Activated CD8-positive, alpha-beta memory T cell treated with anti-CD3 and anti-CD28 coated beads, Interleukin-2, amount 10 ng/mL, durations not matched to agents 7 days and 5 days (primary cell): Measurements from ENCODE around the gene GMPPA. TPM values are rescaled to one million over a fixed set of nuclear protein-coding genes. Genes with fewer than 3 reads are reported as not detected.

Source experiments
- ATAC-seq: fragments of 150-1000 bp; cut with Tn5 transposase; one replicate; pipeline ENCODE4 v1.10.0; 2021; ENCODE audit warnings: moderate library complexity
- CTCF ChIA-PET: fragments of 350-600 bp; sonication (Branson Sonifier 250); formaldehyde crosslinking; loops from one replicate; lab custom pipeline; 2021; ENCODE audit warnings: antibody characterized with exemption; lab: Charles Lee
- DNase-seq: peaks from one replicate; pipeline ENCODE4 v3.0.0-alpha.2; 2020
- H3K27ac Mint-ChIP-seq: one replicate; pipeline ENCODE4 v1.8.0; 2021; ENCODE audit warnings: mild to moderate bottlenecking, mixed read lengths
- H3K27me3 Mint-ChIP-seq: one replicate; pipeline ENCODE4 v1.8.0; 2021; ENCODE audit warnings: mixed read lengths
- H3K36me3 Mint-ChIP-seq: one replicate; pipeline ENCODE4 v1.8.0; 2021; ENCODE audit warnings: mild to moderate bottlenecking, mixed read lengths
- H3K4me1 Mint-ChIP-seq: one replicate; pipeline ENCODE4 v1.8.0; 2021; ENCODE audit warnings: mixed read lengths
- H3K4me3 Mint-ChIP-seq: one replicate; pipeline ENCODE4 v1.8.0; 2021; ENCODE audit warnings: mild to moderate bottlenecking, moderate library complexity, mixed read lengths
- H3K9me3 Mint-ChIP-seq: one replicate; pipeline ENCODE4 v1.8.0; 2022; ENCODE audit warnings: low read depth, mixed read lengths
- total RNA-seq, 2 experiments: library from RNA; stranded (reverse); gene quantifications; one replicate each; pipeline ENCODE4 v1.2.3, GENCODE V29; 2021

Gene GMPPA
- total RNA-seq, 2 experiments from 2014 or later: 36.5 to 42.6 TPM

DNA sequence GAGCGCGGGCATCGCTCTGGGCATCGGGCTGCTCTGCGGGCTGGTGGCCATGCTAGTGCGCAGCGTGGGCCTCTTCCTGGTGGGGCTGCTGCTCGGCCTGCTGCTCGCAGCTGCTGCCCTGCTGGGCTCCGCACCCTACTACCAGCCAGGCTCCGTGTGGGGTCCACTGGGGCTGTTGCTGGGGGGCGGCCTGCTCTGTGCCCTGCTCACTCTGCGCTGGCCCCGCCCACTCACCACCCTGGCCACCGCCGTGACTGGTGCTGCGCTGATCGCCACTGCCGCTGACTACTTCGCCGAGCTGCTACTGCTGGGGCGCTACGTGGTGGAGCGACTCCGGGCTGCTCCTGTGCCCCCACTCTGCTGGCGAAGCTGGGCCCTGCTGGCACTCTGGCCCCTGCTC, 48.9 kb downstream of the GMPPA start:
- Mint-ChIP-seq H3K4me1 (peaks cover 12% of the 10 kb centered on the region), H3K9me3 (no peaks in the 10 kb centered on the region), H3K4me3 (no peak overlapping the region), H3K36me3 (no peaks in the 10 kb centered on the region), H3K27ac (no peak overlapping the region), H3K27me3 (peaks cover 30% of the 10 kb centered on the region)
- CTCF ChIA-PET: no interaction called here
- ATAC-seq (no peak), DNase-seq (no peak)

DNA sequence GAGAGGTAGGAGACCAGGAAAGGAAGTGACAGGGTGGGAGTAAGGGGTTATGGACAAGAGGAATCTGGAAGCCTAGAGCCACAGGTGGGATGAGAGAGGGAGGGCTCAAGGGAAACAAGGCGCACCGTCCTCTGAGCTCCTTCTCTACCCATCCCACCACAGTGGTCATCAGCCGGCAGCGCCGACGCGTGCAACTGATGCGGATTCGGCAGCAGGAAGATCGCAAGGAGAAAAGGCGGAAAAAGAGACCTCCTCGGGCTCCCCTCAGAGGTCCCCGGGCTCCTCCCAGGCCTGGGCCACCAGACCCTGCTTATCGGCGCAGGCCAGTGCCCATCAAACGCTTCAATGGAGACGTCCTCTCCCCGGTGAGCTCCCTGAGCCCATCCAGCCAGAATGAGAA, 50.3 kb downstream of the GMPPA start:
- H3K27ac Mint-ChIP-seq: no peak overlapping the region
- peaks cover 9% of the 10 kb centered on the region for H3K4me1 Mint-ChIP-seq
- H3K27me3 Mint-ChIP-seq: peaks cover 39% of the 10 kb centered on the region
- no peaks in the 10 kb centered on the region for H3K9me3 Mint-ChIP-seq
- DNase-seq (no peak), ATAC-seq (no peak)
- H3K4me3 Mint-ChIP-seq: no peak overlapping the region
- CTCF ChIA-PET: interaction anchor here (0.6 to 2.0 kb wide), 2 partner anchors 8 to 11 kb away, joined by 3 to 7 read pairs; no protein-coding TSS in a partner anchor
- no peaks in the 10 kb centered on the region for H3K36me3 Mint-ChIP-seq

DNA sequence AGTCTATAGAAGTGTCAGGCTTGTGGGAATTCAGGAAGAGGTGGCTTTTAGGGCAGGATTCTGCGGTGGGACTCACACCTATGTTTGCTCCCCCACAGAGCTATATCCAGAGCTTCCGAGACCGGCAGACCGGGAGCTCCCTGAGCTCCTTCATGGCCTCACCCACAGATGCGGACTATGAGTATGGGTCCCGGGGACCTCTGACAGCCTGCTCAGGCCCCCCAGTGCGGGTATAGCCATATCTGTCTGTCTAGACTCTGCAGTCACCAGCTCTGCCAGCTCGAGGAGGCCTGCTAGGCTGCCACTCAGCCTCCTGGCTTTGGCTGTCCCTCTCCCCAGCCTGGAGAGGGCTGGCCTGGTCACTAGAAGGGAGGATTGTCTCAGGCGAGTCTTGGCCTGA, 50.9 kb downstream of the GMPPA start:
- CTCF ChIA-PET: interaction anchor here (0.6 to 2.0 kb wide), 2 partner anchors 8 to 11 kb away, joined by 3 to 7 read pairs; no protein-coding TSS in a partner anchor
- Mint-ChIP-seq H3K27me3 (peaks cover 38% of the 10 kb centered on the region), H3K4me3 (no peak overlapping the region), H3K27ac (no peak overlapping the region), H3K4me1 (peaks cover 4% of the 10 kb centered on the region), H3K9me3 (no peaks in the 10 kb centered on the region), H3K36me3 (no peaks in the 10 kb centered on the region)
- no peak for ATAC-seq
- no peak for DNase-seq

DNA sequence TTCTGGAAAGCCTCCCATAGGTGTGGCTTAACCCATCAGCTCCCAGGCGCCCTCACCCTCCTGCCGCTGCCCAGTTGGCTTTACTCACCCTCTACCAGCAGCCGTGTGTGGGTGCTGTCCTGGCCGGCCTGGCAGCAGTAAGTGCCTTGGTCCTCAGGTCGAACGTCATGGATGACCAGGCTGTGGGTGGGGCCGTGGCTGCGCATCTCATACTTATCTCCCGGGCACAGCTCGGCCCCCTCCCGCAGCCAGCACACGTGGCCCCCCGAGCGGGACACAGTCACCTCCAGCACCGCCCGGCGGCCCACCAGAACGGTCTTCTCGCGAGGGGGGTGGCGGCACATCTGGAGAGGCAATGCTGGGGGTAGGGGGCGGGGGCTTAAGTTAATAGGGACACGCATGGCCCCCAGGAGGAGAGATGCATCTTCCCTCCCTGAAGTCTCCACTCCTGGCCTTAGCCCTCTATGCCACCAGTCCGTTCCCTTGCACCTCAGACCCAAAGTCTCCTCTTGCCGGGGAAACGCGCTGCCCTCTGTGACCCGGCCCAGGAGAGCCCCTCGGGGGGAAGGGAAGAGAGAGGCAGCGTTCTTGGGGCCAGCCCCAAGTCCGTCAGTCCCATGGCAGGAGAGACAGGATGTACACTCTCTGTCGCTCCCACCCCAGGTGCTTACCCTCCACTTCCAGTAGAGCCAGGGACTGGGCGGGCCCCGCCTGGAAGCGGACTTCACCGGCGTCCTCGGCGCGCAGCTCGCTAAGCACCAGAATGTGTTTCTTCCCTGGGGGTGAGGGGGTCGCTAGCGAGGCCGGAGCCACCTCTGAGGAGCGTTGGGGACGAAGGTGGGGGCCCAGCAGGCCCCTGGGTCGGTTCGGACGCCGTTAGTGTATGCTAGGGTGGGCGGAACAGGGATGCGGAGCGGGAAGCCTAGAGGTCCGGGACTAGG, 53.0 kb downstream of the GMPPA start:
- H3K27me3 Mint-ChIP-seq: peaks cover 28% of the 10 kb centered on the region
- CTCF ChIA-PET: interaction anchor here (0.8 to 3.7 kb wide), 7 partner anchors 9 to 572 kb away, joined by 3 to 15 read pairs (median 4); partner anchors contain the start of genes CHPF and STK11IP
- peaks cover 4% of the 10 kb centered on the region for H3K4me1 Mint-ChIP-seq
- H3K4me3 Mint-ChIP-seq: peak overlapping the region; percentile 60
- DNase-seq: peak; percentile 50
- H3K9me3 Mint-ChIP-seq: no peaks in the 10 kb centered on the region
- no peaks in the 10 kb centered on the region for H3K36me3 Mint-ChIP-seq
- peak; percentile 31 for ATAC-seq
- no peak overlapping the region for H3K27ac Mint-ChIP-seq

DNA sequence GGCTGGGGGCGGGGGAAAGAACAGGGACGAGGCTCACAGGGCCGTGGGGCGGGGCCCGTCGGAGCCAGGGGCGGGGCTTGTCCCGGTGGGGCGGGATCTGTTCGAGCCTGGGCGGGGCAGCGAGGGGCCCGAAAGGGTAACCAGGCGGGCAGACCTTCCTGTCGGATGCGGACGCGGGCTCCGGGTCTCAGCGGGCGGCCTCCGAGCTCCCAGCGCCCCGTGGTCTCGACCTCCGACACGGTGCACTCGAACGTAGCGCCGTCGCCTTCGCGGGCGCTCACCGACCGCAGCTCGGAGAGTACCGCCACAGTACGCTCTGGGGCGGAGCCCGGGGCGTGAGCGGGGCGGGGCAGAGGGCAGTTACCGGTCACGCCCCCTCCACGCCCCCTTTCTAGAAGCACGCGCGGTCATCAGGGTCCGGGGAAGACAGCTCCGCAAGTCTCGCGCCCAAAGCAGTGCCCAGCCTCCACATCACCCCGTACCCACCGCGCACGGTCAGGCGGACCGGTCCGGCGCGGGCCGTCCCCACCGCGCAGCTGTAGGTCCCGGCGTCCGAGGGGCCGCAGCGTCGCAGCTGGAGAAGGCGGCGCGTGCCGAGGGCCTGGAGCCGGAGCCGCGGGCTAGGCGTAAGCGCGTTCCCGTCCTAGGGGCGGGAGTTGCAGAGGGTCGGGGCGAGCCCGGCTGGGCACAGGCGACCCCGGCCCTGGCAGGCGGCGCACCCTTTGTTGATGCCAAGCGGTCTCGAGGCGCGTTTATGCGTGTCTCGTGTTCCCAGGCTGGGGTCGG, 53.9 kb downstream of the GMPPA start:
- CTCF ChIA-PET: interaction anchor here (0.9 to 3.7 kb wide), 4 partner anchors 8 to 45 kb away, joined by 3 to 15 read pairs (median 8); partner anchors contain the start of genes CHPF and STK11IP
- Mint-ChIP-seq H3K36me3 (no peaks in the 10 kb centered on the region), H3K4me3 (peak overlapping the region; percentile 60), H3K27me3 (peaks cover 28% of the 10 kb centered on the region), H3K27ac (no peak overlapping the region), H3K4me1 (peaks cover 4% of the 10 kb centered on the region), H3K9me3 (no peaks in the 10 kb centered on the region)
- DNase-seq (peak; percentile 85), ATAC-seq (peak; percentile 90)

DNA sequence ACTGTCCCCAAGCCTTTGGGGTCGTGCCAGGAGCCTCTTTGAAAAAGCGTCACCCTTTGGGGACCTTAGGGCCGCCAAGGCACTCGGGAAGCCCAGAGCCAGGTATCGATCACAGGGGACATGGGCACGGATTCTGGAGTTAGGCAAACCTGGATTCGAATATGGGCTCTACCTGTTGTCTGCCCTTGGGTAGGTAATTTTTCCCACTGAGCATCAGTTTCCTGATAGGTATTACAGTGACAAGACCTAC, 54.4 kb downstream of the GMPPA start:
- H3K9me3 Mint-ChIP-seq: no peaks in the 10 kb centered on the region
- H3K27me3 Mint-ChIP-seq: peaks cover 28% of the 10 kb centered on the region
- H3K4me1 Mint-ChIP-seq: peaks cover 4% of the 10 kb centered on the region
- H3K4me3 Mint-ChIP-seq: no peak overlapping the region
- no peak overlapping the region for H3K27ac Mint-ChIP-seq
- ATAC-seq (no peak), DNase-seq (no peak)
- CTCF ChIA-PET: interaction anchor here (2.4 to 3.7 kb wide), 2 partner anchors 8 to 10 kb away, joined by 13 to 15 read pairs; partner anchors contain the start of gene CHPF
- no peaks in the 10 kb centered on the region for H3K36me3 Mint-ChIP-seq

DNA sequence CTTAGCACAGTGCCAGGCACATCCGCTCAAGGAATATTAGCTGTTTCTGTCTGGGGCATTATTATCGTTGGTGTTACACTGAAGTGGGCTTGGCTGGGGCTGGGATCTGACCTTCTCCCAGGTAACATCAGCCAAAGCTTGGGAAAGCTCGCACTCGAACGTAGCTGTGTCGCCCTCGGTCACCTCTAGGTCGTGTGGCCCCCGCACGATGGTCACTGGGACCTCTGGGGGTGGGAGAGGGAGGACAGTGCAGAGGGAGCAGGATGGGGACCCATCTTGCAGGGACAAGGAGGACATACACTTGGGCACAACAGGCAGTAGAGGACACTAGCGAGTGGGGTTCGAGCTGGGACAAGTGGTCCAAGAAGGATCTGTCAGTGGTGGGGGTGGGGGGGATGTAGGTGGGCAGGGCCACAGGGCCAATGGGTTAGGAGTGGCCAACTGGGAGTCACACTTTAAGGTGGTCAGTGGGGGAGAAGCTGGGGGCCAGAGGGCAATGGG, 54.8 kb downstream of the GMPPA start:
- Mint-ChIP-seq H3K27me3 (peaks cover 28% of the 10 kb centered on the region), H3K4me1 (peaks cover 4% of the 10 kb centered on the region), H3K9me3 (no peaks in the 10 kb centered on the region), H3K27ac (no peak overlapping the region), H3K4me3 (no peak overlapping the region), H3K36me3 (no peaks in the 10 kb centered on the region)
- CTCF ChIA-PET: interaction anchor here (2.4 to 3.7 kb wide), 2 partner anchors 7 to 11 kb away, joined by 13 to 15 read pairs; partner anchors contain the start of gene CHPF
- ATAC-seq (no peak), DNase-seq (no peak)

DNA sequence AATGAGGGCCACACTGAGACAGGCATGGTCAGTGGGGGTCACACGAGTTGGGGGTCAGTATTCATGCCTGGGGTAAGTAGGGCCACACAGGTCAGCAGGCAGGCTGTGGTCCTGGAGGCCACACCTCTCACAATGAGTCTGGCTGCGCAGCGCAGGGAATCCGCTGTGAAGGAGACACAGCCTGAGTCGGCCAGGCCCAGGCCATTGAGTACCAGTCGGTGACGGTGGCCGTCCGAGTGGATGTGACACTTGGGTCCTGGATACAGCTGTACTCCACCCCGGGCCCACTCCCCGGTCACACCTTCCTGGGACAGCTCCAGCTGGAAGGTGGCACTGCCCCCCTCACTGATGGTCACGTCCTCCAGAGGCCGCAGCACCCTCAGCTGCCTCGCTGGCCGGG, 55.7 kb downstream of the GMPPA start:
- no peak overlapping the region for H3K4me3 Mint-ChIP-seq
- DNase-seq (no peak), ATAC-seq (no peak)
- H3K27ac Mint-ChIP-seq: no peak overlapping the region
- H3K27me3 Mint-ChIP-seq: peaks cover 28% of the 10 kb centered on the region
- peaks cover 4% of the 10 kb centered on the region for H3K4me1 Mint-ChIP-seq
- CTCF ChIA-PET: interaction anchor here (1.4 to 2.4 kb wide), 2 partner anchors 11 to 12 kb away, joined by 4 to 13 read pairs; partner anchors contain the start of genes CHPF and TMEM198
- H3K9me3 Mint-ChIP-seq: no peaks in the 10 kb centered on the region
- H3K36me3 Mint-ChIP-seq: no peaks in the 10 kb centered on the region

DNA sequence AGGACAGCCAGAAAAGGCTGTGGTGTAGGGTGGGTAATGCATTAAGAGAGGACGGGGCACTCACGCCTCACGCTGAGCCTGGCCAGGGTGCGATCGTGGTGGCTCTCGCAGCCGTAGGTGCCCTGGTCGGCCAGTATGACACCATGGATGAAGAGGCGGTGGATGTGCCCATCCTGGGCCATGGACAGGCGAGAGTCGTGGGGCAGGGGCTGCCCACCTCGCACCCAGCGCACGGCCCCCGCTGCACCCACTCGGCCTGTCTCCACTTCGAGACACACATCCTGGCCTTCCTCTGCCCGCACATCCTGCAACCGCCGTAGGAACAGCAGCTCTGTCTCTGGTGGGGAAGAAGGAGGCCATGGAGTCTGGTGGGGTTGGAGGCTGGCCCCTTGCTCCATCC, 57.3 kb downstream of the GMPPA start:
- H3K36me3 Mint-ChIP-seq: no peaks in the 10 kb centered on the region
- peaks cover 22% of the 10 kb centered on the region for H3K27me3 Mint-ChIP-seq
- H3K4me1 Mint-ChIP-seq: peaks cover 4% of the 10 kb centered on the region
- H3K9me3 Mint-ChIP-seq: no peaks in the 10 kb centered on the region
- CTCF ChIA-PET: interaction anchor here (1.4 to 2.4 kb wide), 2 partner anchors 13 to 14 kb away, joined by 4 to 11 read pairs; partner anchors contain the start of genes CHPF and TMEM198
- DNase-seq (no peak), ATAC-seq (no peak)
- H3K4me3 Mint-ChIP-seq: no peak overlapping the region
- H3K27ac Mint-ChIP-seq: no peak overlapping the region

DNA sequence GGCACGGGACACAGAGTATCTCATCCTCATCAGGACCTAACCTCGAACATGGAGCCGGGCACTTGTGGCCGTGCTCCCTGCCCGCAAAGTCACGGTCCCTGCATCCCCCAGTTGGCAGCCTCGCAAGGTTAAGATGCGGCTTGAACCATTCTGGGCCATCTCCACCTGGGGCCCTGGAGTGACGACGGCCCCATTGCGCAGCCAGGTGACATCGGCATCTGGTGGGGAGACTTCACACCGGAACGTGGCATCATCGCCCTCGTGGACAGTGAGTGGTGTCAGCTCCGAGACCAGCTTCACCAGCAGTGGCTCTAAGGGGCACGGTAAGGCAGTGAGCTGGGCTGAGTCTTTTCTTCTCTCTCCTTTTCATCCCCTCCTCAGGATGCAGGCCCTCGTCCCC, 57.7 kb downstream of the GMPPA start:
- peaks cover 19% of the 10 kb centered on the region for H3K27me3 Mint-ChIP-seq
- CTCF ChIA-PET: interaction anchor here (2.4 kb wide), 1 partner anchor 15 kb away, joined by 11 read pairs; no protein-coding TSS in a partner anchor
- ATAC-seq (no peak), DNase-seq (no peak)
- H3K4me3 Mint-ChIP-seq: no peak overlapping the region
- no peak overlapping the region for H3K27ac Mint-ChIP-seq
- peaks cover 2% of the 10 kb centered on the region for H3K4me1 Mint-ChIP-seq
- H3K36me3 Mint-ChIP-seq: no peaks in the 10 kb centered on the region
- H3K9me3 Mint-ChIP-seq: no peaks in the 10 kb centered on the region
